GM12874 (cell line): ENCODE results near the gene INPP4A.

ENCODE experiments used
- TF ChIP-seq, protein P1 (sequence below): IDR thresholded peaks from 2 replicates; pipeline ENCODE4 v1.5.1; 2011; ENCODE audit warnings: low read depth, mild to moderate bottlenecking, control low read depth, low read length, moderate library complexity; ENCODE audit not compliant: insufficient read depth

Gene INPP4A

DNA sequence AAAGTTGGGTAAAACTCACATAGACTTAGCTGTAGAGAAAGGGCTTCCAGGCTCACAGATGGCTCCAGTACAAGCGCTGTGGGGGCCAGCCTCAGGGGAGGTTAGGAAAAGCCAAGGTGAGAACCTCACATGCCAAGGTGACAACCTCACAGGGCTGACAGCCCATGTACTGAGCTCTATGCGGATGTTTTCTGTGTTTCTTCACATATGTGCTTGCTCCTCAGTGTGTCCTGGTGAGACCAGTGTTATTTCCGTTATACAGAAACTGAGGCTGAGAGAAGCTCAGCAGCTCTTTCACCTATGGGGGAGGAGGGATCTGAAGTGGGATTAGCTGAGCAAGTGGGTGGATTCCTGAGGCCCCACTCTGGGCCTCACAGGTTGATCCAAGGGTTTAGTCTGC, 67.3 kb downstream of the INPP4A start:
- TF ChIP-seq, protein P1, sequence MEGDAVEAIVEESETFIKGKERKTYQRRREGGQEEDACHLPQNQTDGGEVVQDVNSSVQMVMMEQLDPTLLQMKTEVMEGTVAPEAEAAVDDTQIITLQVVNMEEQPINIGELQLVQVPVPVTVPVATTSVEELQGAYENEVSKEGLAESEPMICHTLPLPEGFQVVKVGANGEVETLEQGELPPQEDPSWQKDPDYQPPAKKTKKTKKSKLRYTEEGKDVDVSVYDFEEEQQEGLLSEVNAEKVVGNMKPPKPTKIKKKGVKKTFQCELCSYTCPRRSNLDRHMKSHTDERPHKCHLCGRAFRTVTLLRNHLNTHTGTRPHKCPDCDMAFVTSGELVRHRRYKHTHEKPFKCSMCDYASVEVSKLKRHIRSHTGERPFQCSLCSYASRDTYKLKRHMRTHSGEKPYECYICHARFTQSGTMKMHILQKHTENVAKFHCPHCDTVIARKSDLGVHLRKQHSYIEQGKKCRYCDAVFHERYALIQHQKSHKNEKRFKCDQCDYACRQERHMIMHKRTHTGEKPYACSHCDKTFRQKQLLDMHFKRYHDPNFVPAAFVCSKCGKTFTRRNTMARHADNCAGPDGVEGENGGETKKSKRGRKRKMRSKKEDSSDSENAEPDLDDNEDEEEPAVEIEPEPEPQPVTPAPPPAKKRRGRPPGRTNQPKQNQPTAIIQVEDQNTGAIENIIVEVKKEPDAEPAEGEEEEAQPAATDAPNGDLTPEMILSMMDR = no peak

- TF ChIP-seq, protein P1 = no peak
Observed at GRCh38 chr2:98512699-98513098, 68.0 kb downstream of the INPP4A start.

- TF ChIP-seq, protein P1 = no peak
Observed at GRCh38 chr2:98514096-98514639, 69.5 kb downstream of the INPP4A start.

GRCh38 chr2:98514879-98515249, 70.2 kb downstream of the INPP4A start:
- TF ChIP-seq, protein P1 = no peak

DNA sequence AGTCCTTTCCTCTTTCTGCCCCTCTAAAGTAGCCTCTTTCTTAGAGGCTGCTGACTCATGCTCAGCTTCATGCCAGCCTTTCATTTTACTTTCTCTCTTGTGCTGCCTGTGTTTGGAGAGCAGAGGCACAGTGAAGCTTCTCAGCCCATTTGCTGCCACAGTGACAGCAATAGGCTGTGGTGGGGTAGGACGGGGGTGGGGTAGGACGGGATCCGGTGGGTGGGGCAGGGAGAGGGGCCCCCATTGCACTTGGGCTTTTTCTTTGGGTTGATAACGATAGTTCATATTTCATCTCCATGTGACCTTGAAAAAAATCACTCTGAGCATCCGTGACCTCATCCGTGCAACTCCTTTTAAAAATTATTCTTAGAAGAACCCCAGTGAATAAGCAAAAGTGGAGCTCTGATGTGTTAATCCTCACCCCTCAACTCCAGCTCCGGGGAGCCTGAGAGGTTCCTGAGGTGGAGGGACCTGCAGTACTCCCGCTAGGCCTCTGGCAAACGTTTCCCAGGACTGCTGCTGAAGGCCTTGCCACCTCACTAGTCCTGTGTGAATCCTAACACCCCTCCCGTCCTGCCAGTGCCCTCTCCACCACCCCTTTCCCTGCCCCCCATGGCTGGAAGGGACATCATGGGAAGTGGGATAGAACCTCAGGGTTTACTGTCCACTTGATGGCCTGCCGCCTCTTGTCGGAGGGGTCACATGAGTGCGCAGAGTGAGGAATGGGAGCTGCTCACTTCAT, 70.8 kb downstream of the INPP4A start:
- TF ChIP-seq, protein P1 = no peak

DNA sequence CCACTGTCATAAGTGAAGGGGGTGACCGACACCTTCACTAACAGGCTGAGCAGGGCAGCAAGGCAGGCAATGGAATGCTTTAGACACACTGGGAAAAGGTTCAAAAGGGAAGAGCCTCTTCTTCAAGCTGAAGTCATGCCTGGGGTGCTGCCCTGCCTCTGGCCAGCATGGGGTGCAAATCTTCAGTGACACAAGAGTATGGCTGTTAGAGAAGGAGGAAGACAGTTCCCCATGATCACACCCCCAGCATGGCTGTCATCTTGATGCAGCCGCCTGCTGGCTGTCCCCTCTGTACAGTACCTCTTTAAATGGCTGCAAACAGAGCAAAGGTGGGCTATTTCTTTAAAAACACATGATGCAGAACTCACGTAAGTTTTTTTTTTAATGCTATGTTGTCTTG, 71.9 kb downstream of the INPP4A start:
- TF ChIP-seq, protein P1 = no peak

- TF ChIP-seq, protein P1 = no peak
Observed at GRCh38 chr2:98517636-98518035, 73.0 kb downstream of the INPP4A start.
